Measurements from ENCODE around the gene IL32.

The IL32 gene

GRCh38 chr16:3097266-3097665 is 31.8 kb downstream of the IL32 start:
- H3K4me3 ChIP-seq (ENCODE audit: low read depth, low read length): no peak overlapping the region
- TF ChIP-seq CTCF (IDR thresholded peaks at IDR 0.05; ENCODE audit: control insufficient read depth, extremely low read depth, insufficient read depth): no peak
- DNase-seq (ENCODE audit: low read depth): no peak

DNA sequence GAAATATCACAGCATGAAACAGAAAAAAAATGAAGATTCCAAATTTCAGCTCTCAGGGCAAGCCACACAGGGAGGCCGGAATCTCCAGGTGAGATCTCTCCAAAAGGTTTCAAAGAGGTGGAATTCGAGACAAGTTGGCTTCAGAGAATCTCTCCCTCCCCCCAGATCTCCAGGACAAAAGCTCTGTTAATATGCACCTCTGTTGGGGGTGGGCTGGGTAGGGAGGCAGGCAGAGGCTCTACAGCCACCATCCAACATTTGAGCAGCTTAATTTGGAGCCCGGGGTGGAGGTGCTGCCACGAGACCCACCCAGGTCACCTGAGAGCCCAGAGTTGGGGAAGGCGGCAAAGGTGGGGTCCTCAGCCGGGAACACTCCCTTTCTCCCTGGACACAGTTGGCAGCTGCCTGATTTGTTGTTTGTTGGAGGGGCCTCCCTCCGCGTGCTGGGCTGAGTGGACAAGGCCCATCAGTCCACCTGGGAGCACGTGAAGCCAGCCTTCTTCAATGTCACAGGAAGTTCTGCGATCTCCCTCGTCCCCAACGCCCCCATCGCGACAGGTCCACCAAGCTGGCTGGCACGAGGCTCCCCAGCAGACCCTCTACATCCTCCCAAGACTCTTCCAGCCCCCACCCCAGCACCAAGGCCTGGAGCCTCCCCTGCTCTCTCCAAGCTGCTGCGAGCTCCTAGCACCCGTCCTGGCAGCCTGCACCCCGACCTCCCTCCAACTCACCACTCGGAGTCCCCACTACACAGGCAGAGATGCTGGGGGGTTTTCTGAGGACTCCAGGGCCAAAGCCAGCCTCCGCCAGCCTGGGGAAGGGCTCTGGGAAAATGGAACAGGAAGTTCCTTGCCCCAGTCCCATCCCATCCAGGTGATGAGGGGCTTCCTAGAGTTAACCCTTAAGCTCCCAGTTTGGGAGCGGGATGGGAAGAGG is 33.3 kb downstream of the IL32 start, which contains the start of gene ZSCAN10:
Gene ZSCAN10, minus strand, starts transcription at position 836 of the 936 bp plus-strand sequence. CDS start 6,357 bp downstream, outside the sequence.
- TF ChIP-seq CTCF (IDR thresholded peaks at IDR 0.05; ENCODE audit: control insufficient read depth, extremely low read depth, insufficient read depth): no peak
- peak within 1 kb of the TSS; percentile 24 for H3K4me3 ChIP-seq (ENCODE audit: low read depth, low read length)
- DNase-seq (ENCODE audit: low read depth): no peak

DNA sequence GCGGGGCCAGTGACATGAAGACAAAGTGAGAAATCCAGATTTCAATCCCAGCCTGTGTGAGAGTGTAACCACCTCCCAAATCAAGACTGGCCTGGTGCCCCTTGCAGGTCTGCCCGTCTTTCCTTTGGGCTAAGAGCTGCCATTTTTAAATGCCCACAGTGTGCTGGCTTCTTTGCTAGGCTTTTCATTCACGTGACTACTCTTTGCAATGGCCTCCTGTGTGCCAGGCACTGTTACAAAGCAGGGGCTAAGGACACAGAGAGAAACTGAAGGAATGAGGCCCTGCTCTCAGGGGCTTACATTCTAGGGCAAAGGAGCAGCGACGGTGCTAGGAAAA is 33.9 kb downstream of the IL32 start:
- H3K4me3 ChIP-seq (ENCODE audit: low read depth, low read length): no peak overlapping the region
- TF ChIP-seq CTCF (IDR thresholded peaks at IDR 0.05; ENCODE audit: control insufficient read depth, extremely low read depth, insufficient read depth): no peak
- no peak for DNase-seq (ENCODE audit: low read depth)

DNA sequence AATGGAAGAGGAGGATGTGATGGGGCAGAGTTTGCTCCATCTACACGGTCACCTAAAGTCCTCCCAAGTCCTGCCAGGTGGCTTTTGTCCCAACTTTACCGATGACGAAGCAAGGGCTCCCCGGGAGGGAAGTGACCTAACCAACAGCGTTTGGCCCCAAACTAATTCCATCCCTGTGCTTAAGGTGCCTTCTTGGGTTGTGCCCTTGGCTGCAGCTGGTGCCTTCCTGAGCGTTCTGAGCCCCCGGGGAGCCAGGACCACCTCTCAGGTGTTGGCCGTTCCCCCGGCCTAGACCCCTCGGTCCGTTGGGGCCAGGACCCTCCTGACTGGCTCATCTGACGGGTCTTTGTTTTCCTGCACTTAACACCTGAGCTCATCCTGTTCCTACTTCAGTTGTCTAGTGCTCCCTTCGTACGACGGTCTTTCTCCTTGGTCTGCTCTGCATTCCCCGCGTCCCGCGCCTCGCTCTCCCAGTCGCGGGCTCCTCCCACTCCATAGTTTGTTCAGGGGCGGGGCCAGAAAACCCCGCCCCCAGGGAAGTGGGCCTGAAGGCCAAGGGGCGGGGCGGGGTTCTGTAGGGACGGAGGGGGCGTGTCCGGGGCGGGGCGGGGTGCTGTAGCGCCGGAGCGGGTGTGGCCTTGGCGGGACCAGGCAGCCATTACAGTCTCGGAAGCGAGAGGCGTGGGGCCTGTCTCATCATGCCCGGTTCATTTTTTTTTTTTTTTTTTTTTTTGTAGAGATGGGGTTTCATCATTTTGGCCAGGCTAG is 34.5 kb downstream of the IL32 start:
- DNase-seq (ENCODE audit: low read depth): peak; percentile 58
- no peak for TF ChIP-seq CTCF (IDR thresholded peaks at IDR 0.05; ENCODE audit: control insufficient read depth, extremely low read depth, insufficient read depth)
- peak overlapping the region; percentile 24 for H3K4me3 ChIP-seq (ENCODE audit: low read depth, low read length)

GRCh38 chr16:3101018-3101840 is 35.8 kb downstream of the IL32 start:
- TF ChIP-seq CTCF (IDR thresholded peaks at IDR 0.05; ENCODE audit: control insufficient read depth, extremely low read depth, insufficient read depth): peak; percentile 65
- H3K4me3 ChIP-seq (ENCODE audit: low read depth, low read length): no peak overlapping the region
- no peak for DNase-seq (ENCODE audit: low read depth)

DNA sequence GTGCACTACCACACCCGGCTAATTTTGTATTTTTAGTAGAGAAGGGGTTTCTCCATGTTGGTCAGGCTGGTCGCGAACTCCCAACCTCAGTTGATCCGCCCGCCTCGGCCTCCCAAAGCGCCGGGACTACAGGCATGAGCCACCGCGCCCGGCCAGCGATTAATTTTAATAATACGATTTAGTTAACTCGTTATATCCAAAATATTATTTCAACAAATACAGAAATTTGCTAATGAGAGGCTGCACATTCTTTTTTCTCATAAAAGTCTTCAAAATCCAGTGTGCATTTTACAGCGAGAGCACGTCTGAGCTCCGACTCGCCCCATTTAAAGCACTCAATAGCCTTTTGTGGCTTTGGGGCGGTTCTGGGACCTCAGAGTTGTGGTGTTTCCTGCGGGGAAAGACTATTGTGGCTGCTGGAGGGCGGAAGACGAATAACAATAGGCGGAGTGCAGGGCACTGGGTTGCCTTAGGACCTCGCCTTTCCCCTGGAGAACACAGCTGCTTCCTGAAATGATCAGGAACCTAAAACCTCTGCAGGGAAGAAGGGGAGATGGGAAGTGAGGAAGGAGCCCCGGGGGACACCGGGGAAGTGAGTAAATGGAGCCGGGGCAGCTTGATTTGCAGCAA is 36.5 kb downstream of the IL32 start:
- no peak for DNase-seq (ENCODE audit: low read depth)
- TF ChIP-seq CTCF (IDR thresholded peaks at IDR 0.05; ENCODE audit: control insufficient read depth, extremely low read depth, insufficient read depth): no peak

More for the DNA sequence above, 36.5 kb downstream of the IL32 start:
- no peak overlapping the region for H3K4me3 ChIP-seq (ENCODE audit: low read depth, low read length)
